Stimulated activated CD4-positive, alpha-beta T cell treated with anti-CD3 and anti-CD28 coated beads, Interleukin-1b, Interleukin-23, amount 100 ng/mL, for 24 hours (primary cell): ENCODE results near the gene PFKP.

Source experiments
- DNase-seq, 4 experiments: peaks; one replicate each; pipeline ENCODE4 v3.0.0-alpha.2; 2020; ENCODE audit warnings: low read depth in 4 of 4, low spot score in 1 of 4

PFKP gene

GRCh38 chr10:3185386-3185785, 118.0 kb downstream of the PFKP start:
- no peak for DNase-seq

- peak in 2 of 4 experiments; percentile 30 to 37 for DNase-seq
Measured at GRCh38 chr10:3186368-3186767, 119.0 kb downstream of the PFKP start.
